IPS DF 6.9 (cell line): ENCODE measurements around the gene LDB3.

ENCODE experiments used
- DNase-seq: peaks from one replicate; pipeline ENCODE4 v3.0.0-alpha.2; 2013; ENCODE audit warnings: low read depth, low spot score
- H3K27ac ChIP-seq: one replicate; pipeline ENCODE4 v1.5.1; 2013; ENCODE audit warnings: low read length, control low read depth
- H3K27me3 ChIP-seq: 2 replicates; pipeline ENCODE4 v1.6.1; 2013; ENCODE audit warnings: mild to moderate bottlenecking, low read length; ENCODE audit not compliant: control insufficient read depth, insufficient read depth
- H3K36me3 ChIP-seq: 2 replicates; pipeline ENCODE4 v1.6.1; 2013; ENCODE audit warnings: low read length; ENCODE audit not compliant: control insufficient read depth, insufficient read depth
- H3K4me1 ChIP-seq: 2 replicates; pipeline ENCODE4 v1.6.1; 2013; ENCODE audit warnings: low read length; ENCODE audit not compliant: control insufficient read depth, insufficient read depth
- H3K4me3 ChIP-seq: 2 replicates; pipeline ENCODE4 v1.5.1; 2013; ENCODE audit warnings: mild to moderate bottlenecking, low read length
- H3K9me3 ChIP-seq: 2 replicates; pipeline ENCODE4 v1.6.1; 2013; ENCODE audit warnings: low read length, inconsistent platforms; ENCODE audit not compliant: control insufficient read depth, insufficient read depth
- WGBS: extraction: QIAGEN DNeasy Blood & Tissue Kit; methylation state at CpG from one replicate; pipeline ENCODE4 v1.1.7; 2013; ENCODE audit warnings: mixed read lengths, missing lambda C conversion rate; ENCODE audit not compliant: insufficient read length, insufficient coverage; 5-methylcytosine and 5-hydroxymethylcytosine counted together

LDB3 gene

GRCh38 chr10:86698207-86698940 is 30.1 kb downstream of the LDB3 start:
- Histone ChIP-seq H3K4me3 (no peak overlapping the region), H3K4me1 (no peaks in the 10 kb centered on the region), H3K27ac (no peak overlapping the region), H3K9me3 (no peaks in the 10 kb centered on the region), H3K27me3 (no peaks in the 10 kb centered on the region), H3K36me3 (no peaks in the 10 kb centered on the region)
- WGBS: no CpG with 5 or more reads among the region's 9 CpGs
- DNase-seq: no peak

- no CpG with 5 or more reads among the region's 7 CpGs for WGBS
- Histone ChIP-seq H3K9me3 (no peaks in the 10 kb centered on the region), H3K27ac (no peak overlapping the region)
Measured at GRCh38 chr10:86699125-86699524, 30.8 kb downstream of the LDB3 start.

GRCh38 chr10:86699541-86699940 is 31.2 kb downstream of the LDB3 start:
- DNase-seq: no peak
- Histone ChIP-seq H3K9me3 (no peaks in the 10 kb centered on the region), H3K4me1 (no peaks in the 10 kb centered on the region), H3K36me3 (no peaks in the 10 kb centered on the region), H3K4me3 (no peak overlapping the region), H3K27me3 (no peaks in the 10 kb centered on the region), H3K27ac (no peak overlapping the region)
- WGBS: no CpG with 5 or more reads among the region's 8 CpGs

More at GRCh38 chr10:86699125-86699524, 30.8 kb downstream of the LDB3 start:
- no peak for DNase-seq
- Histone ChIP-seq H3K4me3 (no peak overlapping the region), H3K4me1 (no peaks in the 10 kb centered on the region), H3K36me3 (no peaks in the 10 kb centered on the region), H3K27me3 (no peaks in the 10 kb centered on the region)

- H3K4me3 ChIP-seq: no peak overlapping the region
- WGBS: no CpG with 5 or more reads among the region's 9 CpGs
- H3K27me3 ChIP-seq: no peaks in the 10 kb centered on the region
- H3K36me3 ChIP-seq: no peaks in the 10 kb centered on the region
- DNase-seq: no peak
- no peaks in the 10 kb centered on the region for H3K4me1 ChIP-seq
- H3K27ac ChIP-seq: no peak overlapping the region
- no peaks in the 10 kb centered on the region for H3K9me3 ChIP-seq
Measured at GRCh38 chr10:86699991-86700840, 31.9 kb downstream of the LDB3 start.

GRCh38 chr10:86700851-86701617 is 32.7 kb downstream of the LDB3 start:
- WGBS: no CpG with 5 or more reads among the region's 12 CpGs
- Histone ChIP-seq H3K27ac (no peak overlapping the region), H3K9me3 (no peaks in the 10 kb centered on the region), H3K4me1 (no peaks in the 10 kb centered on the region), H3K27me3 (no peaks in the 10 kb centered on the region), H3K36me3 (no peaks in the 10 kb centered on the region), H3K4me3 (no peak overlapping the region)
- no peak for DNase-seq

GRCh38 chr10:86703176-86703575 is 34.9 kb downstream of the LDB3 start:
- DNase-seq: no peak
- no peaks in the 10 kb centered on the region for H3K36me3 ChIP-seq
- peaks cover 2% of the 10 kb centered on the region for H3K4me1 ChIP-seq
- no peaks in the 10 kb centered on the region for H3K9me3 ChIP-seq
- H3K4me3 ChIP-seq: no peak overlapping the region
- no CpG with 5 or more reads among the region's 8 CpGs for WGBS
- H3K27ac ChIP-seq: no peak overlapping the region
- no peaks in the 10 kb centered on the region for H3K27me3 ChIP-seq

GRCh38 chr10:86705139-86705538 is 36.8 kb downstream of the LDB3 start:
- Histone ChIP-seq H3K4me3 (no peak overlapping the region), H3K9me3 (no peaks in the 10 kb centered on the region), H3K27me3 (no peaks in the 10 kb centered on the region), H3K4me1 (peaks cover 2% of the 10 kb centered on the region), H3K27ac (no peak overlapping the region), H3K36me3 (no peaks in the 10 kb centered on the region)
- DNase-seq: no peak
- no CpG with 5 or more reads among the region's 1 CpG for WGBS

GRCh38 chr10:86705905-86706304 is 37.6 kb downstream of the LDB3 start:
- no peaks in the 10 kb centered on the region for H3K27me3 ChIP-seq
- H3K27ac ChIP-seq: no peak overlapping the region
- H3K4me3 ChIP-seq: no peak overlapping the region
- peaks cover 4% of the 10 kb centered on the region for H3K4me1 ChIP-seq
- no peak for DNase-seq
- H3K9me3 ChIP-seq: no peaks in the 10 kb centered on the region
- no CpG with 5 or more reads among the region's 2 CpGs for WGBS
- no peaks in the 10 kb centered on the region for H3K36me3 ChIP-seq

GRCh38 chr10:86706401-86706841 is 38.1 kb downstream of the LDB3 start:
- no peaks in the 10 kb centered on the region for H3K36me3 ChIP-seq
- H3K4me3 ChIP-seq: no peak overlapping the region
- no peaks in the 10 kb centered on the region for H3K27me3 ChIP-seq
- no peak for DNase-seq
- no peak overlapping the region for H3K27ac ChIP-seq
- no CpG with 5 or more reads among the region's 12 CpGs for WGBS
- H3K9me3 ChIP-seq: no peaks in the 10 kb centered on the region
- H3K4me1 ChIP-seq: peaks cover 4% of the 10 kb centered on the region

- DNase-seq: no peak
- no peaks in the 10 kb centered on the region for H3K27me3 ChIP-seq
- no peak overlapping the region for H3K4me3 ChIP-seq
- WGBS: no CpG with 5 or more reads among the region's 1 CpG
- peaks cover 4% of the 10 kb centered on the region for H3K4me1 ChIP-seq
- no peaks in the 10 kb centered on the region for H3K36me3 ChIP-seq
- no peaks in the 10 kb centered on the region for H3K9me3 ChIP-seq
- no peak overlapping the region for H3K27ac ChIP-seq
Measured at GRCh38 chr10:86706977-86707376, 38.7 kb downstream of the LDB3 start.
